Pancreas (tissue), 10 donors: ENCODE results near the gene HSBP1L1. TPM values are rescaled to one million over a fixed set of nuclear protein-coding genes. Genes with fewer than 3 reads are reported as not detected.

ENCODE experiments used
- ATAC-seq, 4 donors: fragments of 200-7000 bp; cut with Tn5 transposase; one replicate each; pipeline versions ENCODE4 v1.8.0 to v1.9.1; 2020; ENCODE audit warnings: mild to moderate bottlenecking in 4 of 4, moderate library complexity in 4 of 4
- DNase-seq, 6 donors: peaks; one replicate each; pipeline ENCODE4 v3.0.0-alpha.2; 2020
- FAIRE-seq: peaks from 2 replicates; lab custom pipeline; 2012; peaks lifted over from hg19 to GRCh38; lab: Jason Lieb, UNC
- H3K27ac ChIP-seq, 4 donors: fragments of 200-600 bp; sonication (generic); 1 replicate in 3 of 4; 2 replicates in 1 of 4; pipeline versions ENCODE4 v1.5.0 to v1.8.0; 2020
- H3K27me3 ChIP-seq, 4 donors: fragments of 200-600 bp; one replicate each; pipeline ENCODE4 v1.8.0; 2021
- H3K36me3 ChIP-seq, 3 donors: fragments of 200-600 bp; sonication (generic) in 1 of 3; one replicate each; pipeline versions ENCODE4 v1.5.0 to v1.8.0; 2020 to 2021
- H3K4me1 ChIP-seq, 3 donors: fragments of 200-600 bp; one replicate each; pipeline ENCODE4 v1.8.0; 2021
- H3K4me3 ChIP-seq, 4 donors: fragments of 200-600 bp; sonication (generic) in 2 of 4; one replicate each; pipeline versions ENCODE4 v1.5.0 to v1.8.0; 2020 to 2021
- H3K9me3 ChIP-seq, 4 donors: fragments of 200-600 bp; one replicate each; pipeline ENCODE4 v1.8.0; 2021
- WGBS, 2 donors: extraction: QIAGEN DNeasy Blood & Tissue Kit; methylation state at CpG; one replicate each; pipeline ENCODE4 v1.1.7; 2013; 5-methylcytosine and 5-hydroxymethylcytosine counted together
- intact Hi-C, 3 donors: fragments of 100-400 bp; cut with DNase I; formaldehyde crosslinking; loops; one replicate each; pipeline versions ENCODE4 v1.11.1 to v1.14.2; 2022
- polyA plus RNA-seq, 2 donors: library from polyadenylated mRNA; stranded (reverse); fragments of 200-250 nt; gene quantifications; one replicate each; pipeline ENCODE4 v1.2.3, GENCODE V29; 2013
- total RNA-seq, 6 donors: library from RNA; stranded (reverse); fragmentation: NEBNext Ultra II Directional in 4 of 6; extraction: Animal tissue kit (Norgen Biotek cat#: 25700) in 4 of 6; gene quantifications; one replicate each; pipeline versions ENCODE4 v1.2.1 to v1.2.4, GENCODE V29; 2021 to 2023
- TF ChIP-seq, protein P1 (sequence below), 4 donors: fragments of 200-600 bp; sonication (generic) in 3 of 4; IDR thresholded peaks; one replicate each; pipeline versions ENCODE4 v1.5.0 to v1.8.0; 2021; ENCODE audit warnings: antibody characterized with exemption in 4 of 4
- donor health status: healthy with polysubstance abuse.
- donor health status: DM: no; HTN: no; CAD: no; lungs with moderate emphysema.
- donor health status: DM: no; HTN: no; CAD: no.
- donor health status: control.
- donor health status: control.
- donor health status: Bipolar disorder and iron deficiency.
- donor health status: DM: yes; HTN: yes; CAD: no.
- donor health status: DM: no; HTN: no; CAD: no.
- donor health status: DM: no; HTN: no; CAD: no.
- donor health status: DM: yes; HTN: yes; CAD: no.

Gene HSBP1L1
- total and polyA plus RNA-seq, 8 donors: 9.2 to 43.6 (median 14.3) TPM

DNA sequence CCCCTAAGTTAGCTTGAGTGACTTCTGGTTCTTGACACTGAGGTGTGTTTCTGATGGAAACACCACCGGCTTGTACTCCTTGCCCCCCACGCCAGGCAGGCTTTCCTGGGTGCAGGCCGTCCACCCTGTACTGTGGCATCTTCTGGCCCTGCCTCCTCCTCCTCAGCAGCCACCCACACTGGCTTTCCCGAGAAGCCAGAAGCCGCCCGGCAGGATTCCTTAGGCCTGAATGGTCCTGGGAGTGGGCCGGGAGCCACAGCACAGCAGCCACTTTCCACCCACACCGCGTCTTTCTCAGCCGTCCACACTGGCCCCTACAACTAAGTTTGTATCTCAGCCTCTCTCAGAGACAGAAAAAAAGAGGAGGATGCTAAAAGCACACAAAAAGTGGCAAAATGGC is 2.1 kb upstream of the HSBP1L1 start:
- H3K4me1 ChIP-seq: peaks cover 0 to 4% (median 0%) of the 10 kb centered on the region in 3 donors
- intact Hi-C loops: no loop called here
- H3K4me3 ChIP-seq: no peak overlapping the region
- no peak overlapping the region for H3K27ac ChIP-seq
- H3K36me3 ChIP-seq: no peaks in the 10 kb centered on the region
- DNase-seq (peak in 1 of 6 donors; percentile 20), ATAC-seq (no peak), FAIRE-seq (no peak)
- TF ChIP-seq, protein P1, sequence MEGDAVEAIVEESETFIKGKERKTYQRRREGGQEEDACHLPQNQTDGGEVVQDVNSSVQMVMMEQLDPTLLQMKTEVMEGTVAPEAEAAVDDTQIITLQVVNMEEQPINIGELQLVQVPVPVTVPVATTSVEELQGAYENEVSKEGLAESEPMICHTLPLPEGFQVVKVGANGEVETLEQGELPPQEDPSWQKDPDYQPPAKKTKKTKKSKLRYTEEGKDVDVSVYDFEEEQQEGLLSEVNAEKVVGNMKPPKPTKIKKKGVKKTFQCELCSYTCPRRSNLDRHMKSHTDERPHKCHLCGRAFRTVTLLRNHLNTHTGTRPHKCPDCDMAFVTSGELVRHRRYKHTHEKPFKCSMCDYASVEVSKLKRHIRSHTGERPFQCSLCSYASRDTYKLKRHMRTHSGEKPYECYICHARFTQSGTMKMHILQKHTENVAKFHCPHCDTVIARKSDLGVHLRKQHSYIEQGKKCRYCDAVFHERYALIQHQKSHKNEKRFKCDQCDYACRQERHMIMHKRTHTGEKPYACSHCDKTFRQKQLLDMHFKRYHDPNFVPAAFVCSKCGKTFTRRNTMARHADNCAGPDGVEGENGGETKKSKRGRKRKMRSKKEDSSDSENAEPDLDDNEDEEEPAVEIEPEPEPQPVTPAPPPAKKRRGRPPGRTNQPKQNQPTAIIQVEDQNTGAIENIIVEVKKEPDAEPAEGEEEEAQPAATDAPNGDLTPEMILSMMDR (IDR thresholded peaks at IDR 0.05): no peak
- H3K9me3 ChIP-seq: no peaks in the 10 kb centered on the region
- H3K27me3 ChIP-seq: no peaks in the 10 kb centered on the region
- WGBS, 2 donors: 65 to 67% methylated on average over 10 of the region's 10 CpGs

DNA sequence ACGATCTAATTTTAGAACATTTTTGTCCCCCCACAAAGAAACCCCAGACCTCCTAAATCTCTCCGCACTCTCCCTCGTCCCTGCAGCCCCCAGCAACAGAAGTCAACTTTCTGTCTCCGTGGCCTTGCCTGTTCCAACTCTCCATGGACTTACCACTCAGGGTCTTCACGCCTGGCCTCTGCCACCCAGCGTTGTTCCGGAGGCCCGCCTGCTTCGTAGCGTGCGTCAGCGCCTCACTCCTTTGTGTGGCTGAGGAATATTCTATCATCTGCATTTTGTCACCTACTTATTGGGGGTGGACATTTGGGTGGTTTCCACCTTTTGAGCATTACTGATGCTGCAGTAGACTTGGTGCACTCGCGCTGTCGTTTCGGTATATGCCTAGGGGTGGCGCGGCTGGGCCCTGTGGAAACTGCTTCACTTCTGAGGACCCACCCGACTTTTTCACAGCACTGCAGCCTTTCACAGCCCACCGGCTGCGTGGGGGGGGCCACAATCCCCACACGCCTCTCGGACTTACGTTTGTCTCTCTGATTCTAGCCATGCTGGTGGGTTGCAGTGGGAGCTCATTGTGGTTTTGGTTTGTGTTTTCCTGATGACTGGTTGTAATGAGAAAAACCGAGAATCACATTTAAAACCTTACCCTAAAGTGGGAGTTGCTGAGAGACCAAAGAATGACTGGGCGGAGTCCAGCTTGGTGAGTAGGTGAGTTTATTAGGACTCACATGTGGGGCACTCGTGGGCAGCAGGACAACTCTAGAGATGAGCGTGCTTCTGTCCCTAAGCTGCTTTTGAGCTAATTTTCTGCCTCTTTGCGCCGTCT is 1.4 kb upstream of the HSBP1L1 start:
- 87 to 90% methylated on average over 30 of the region's 30 CpGs for WGBS, 2 donors

GRCh38 chr18:79963658-79964329 is 649 bp upstream of the HSBP1L1 start:
- Histone ChIP-seq H3K27ac (peak overlapping the region; percentile 77 to 86 (median 82)), H3K9me3 (no peaks in the 10 kb centered on the region), H3K4me3 (peak overlapping the region; percentile 51 to 69 (median 56)), H3K27me3 (no peaks in the 10 kb centered on the region), H3K4me1 (peaks cover 0 to 4% (median 0%) of the 10 kb centered on the region in 3 donors), H3K36me3 (peaks cover 0 to 10% (median 0%) of the 10 kb centered on the region in 3 donors)
- TF ChIP-seq, protein P1 (IDR thresholded peaks at IDR 0.05): no peak
- FAIRE-seq (no peak), ATAC-seq (no peak), DNase-seq (peak in 1 of 6 donors; percentile 20)
- intact Hi-C loops: no loop called here
- 74 to 77% methylated on average over 29 to 30 of the region's 30 CpGs for WGBS, 2 donors

More for the DNA sequence above, 1.4 kb upstream of the HSBP1L1 start:
- Histone ChIP-seq H3K27ac (no peak overlapping the region), H3K4me1 (peaks cover 0 to 4% (median 0%) of the 10 kb centered on the region in 3 donors), H3K9me3 (no peaks in the 10 kb centered on the region), H3K36me3 (peaks cover 0 to 4% (median 0%) of the 10 kb centered on the region in 3 donors), H3K27me3 (no peaks in the 10 kb centered on the region), H3K4me3 (no peak overlapping the region)
- FAIRE-seq (no peak), ATAC-seq (no peak), DNase-seq (peak in 1 of 6 donors; percentile 12)
- intact Hi-C loops: no loop called here
- TF ChIP-seq, protein P1 (IDR thresholded peaks at IDR 0.05): no peak

DNA sequence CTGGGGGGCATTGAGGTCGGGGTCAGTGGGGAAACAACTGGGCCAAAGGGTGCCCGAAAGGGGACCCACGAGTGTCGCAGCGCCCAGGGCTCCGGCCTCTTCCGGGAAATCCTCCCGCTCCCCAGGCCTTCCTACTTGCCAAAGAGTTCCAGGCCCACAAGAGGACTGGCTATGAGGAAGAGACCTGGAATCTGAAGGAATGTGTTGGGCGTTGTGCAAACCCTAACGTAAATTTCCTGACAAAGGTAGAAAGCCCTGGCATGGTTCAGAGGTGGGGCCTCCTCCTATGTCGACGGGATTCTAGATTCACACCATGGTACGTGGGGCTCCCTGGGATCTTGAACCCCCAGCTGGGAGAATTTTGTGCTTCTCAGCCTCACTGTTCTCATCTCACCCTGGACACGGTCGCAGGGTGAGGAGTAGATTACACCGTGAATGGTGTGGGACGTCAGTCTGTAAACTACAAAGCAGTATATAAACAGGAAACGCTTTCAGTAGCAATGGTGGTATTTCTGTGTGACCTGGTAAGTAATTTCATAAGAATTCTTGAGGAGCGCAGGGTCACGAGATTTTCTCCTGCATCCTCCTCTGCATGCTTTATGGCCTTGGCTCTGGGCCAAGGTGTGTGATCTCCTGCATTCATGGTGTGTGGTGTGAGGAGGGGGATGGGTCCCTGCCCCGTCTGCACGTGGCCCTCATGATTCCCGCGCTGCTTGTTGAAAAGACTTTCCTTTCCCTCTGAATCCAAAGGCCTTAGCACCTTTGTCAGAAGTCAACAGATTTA is 868 bp downstream of the HSBP1L1 start:
- H3K36me3 ChIP-seq: peaks cover 0 to 13% (median 0%) of the 10 kb centered on the region in 3 donors
- 2 to 3% methylated on average over 24 of the region's 24 CpGs for WGBS, 2 donors
- H3K9me3 ChIP-seq: no peaks in the 10 kb centered on the region
- H3K27ac ChIP-seq: peak overlapping the region; percentile 77 to 86 (median 82)
- H3K4me3 ChIP-seq: peak overlapping the region; percentile 51 to 69 (median 56)
- FAIRE-seq (no peak), ATAC-seq (peak; percentile 67 to 78 (median 76)), DNase-seq (peak in 5 of 6 donors; percentile 52 to 72 (median 70))
- intact Hi-C loops: no loop called here
- peaks cover 0 to 4% (median 0%) of the 10 kb centered on the region in 3 donors for H3K4me1 ChIP-seq
- H3K27me3 ChIP-seq: no peaks in the 10 kb centered on the region
- TF ChIP-seq, protein P1 (IDR thresholded peaks at IDR 0.05): no peak
